ENCODE measurements around the gene TCF12.
A peak's percentile ranks its signal among the peaks of the same experiment; 100 is the strongest.

TCF12 gene

GRCh38 chr15:57324590-57324890 is 406.1 kb downstream of the TCF12 start:
- no peak for DNase-seq

- DNase-seq: no peak
These were observed 406.7 kb downstream of the TCF12 start for GRCh38 chr15:57324944-57325679.

GRCh38 chr15:57326196-57326595 is 407.8 kb downstream of the TCF12 start:
- no peak for DNase-seq

DNA sequence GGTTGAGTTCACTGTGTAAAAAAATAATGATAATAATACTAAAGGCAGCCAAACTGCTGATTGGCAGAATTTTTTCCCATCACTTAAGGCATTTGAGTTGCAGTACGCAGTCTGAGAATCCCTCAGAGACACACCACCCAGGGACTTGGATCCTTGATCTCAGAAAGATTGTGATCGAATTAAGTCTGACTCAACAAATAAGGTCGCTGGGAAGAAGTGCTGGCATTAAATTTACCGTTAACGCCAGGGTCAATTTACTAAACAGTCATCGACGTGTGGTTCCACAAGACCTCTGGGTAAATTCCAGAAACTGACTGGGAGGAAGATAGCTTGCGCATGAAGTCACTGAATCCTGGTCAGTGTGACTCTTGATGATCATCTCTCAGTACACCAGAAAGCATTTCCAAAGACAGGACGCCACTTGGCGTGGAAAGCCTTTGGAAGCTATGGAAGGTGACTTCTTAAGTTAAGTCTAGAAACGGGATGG is 409.6 kb downstream of the TCF12 start:
- no peak for DNase-seq

DNA sequence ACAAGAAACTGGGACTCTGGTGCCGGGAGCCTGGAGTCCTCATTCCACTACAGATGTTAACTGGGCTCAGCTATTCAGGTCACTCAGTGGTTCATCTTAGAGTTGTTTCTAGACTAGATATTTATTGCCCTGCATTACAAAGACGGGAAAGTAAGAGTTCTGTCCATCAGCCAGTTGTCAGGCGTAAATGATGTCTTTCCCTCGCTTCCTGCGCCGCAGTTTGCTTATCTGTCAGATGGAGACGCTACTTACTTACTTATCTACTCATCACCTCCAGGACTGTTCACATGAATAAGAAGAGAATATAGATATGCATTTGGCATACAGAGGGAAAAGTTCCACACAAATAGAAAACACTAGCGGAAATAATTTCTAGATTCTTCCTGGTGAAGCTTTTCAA is 410.0 kb downstream of the TCF12 start:
- DNase-seq: no peak

- DNase-seq: no peak
These were observed 410.5 kb downstream of the TCF12 start for GRCh38 chr15:57328897-57329296.

DNA sequence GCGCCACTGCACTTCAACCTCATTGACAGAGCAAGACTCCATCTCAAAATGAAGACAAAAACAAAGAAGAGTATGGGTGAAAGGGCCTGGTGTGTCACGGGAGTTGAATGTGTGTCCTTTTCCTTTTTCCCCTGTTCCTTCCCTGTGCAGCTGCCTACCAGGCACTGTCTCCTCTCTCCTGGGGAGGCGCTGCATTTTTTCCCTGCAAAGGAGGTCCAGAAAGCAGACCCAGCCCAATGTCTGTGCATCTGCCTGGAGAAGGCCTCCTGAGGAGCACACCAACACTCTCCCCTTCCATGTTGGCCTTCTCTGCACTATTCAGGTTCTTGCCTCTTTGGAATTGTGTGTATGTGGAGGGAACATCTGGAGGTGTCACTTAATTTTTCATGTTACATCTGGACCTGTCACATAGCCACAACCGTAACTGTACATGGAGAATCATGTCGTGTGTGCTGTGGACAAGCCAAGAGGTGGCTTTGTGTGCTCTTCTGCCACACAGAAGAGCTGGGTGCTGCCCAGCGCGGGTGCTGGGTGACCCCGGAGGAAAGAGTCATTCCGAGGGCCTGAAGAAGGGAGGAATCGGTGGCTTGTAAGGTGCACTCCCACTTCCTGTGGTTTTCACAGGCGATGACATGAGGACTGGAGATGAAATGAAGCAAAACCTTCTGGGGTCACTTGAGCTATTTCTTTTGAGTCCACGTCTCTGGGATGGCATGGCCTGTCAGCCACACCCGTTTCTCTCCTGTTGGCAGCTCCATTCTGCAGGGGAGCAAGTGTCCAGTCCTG is 411.3 kb downstream of the TCF12 start:
- no peak for DNase-seq

DNA sequence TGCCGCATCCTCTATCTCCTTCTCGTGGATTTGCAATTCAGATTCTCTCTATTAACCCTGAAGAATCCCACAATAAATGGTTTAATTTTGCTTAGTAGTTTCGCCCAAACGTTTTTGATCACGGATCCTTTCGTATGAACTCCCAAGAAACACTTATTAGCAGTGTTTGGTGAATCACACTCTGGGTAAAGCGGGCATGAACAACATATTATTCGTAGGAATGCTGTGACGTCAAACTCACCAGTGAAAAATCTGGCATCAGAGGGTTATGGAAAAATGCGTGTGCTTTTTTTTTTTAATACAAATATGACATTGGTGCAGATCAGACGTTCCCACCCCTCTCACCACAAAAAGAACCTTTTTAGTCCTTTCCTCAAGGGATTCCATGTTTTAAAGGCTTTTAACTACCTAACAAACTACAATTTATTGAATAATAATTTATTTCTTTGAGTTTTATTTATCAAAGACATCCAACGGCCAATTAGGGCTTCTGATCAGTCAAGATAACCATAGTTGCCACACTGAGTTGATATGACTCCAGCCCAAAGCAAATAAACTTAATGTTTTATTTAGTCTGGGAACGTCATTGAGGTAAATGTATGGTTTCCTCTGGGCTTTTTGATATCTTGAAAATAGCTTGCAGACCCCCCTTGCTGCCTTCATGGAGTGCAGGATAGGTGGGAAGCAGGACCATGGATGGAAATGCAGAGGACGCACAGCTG is 412.3 kb downstream of the TCF12 start:
- no peak for DNase-seq

GRCh38 chr15:57332326-57332725 is 413.9 kb downstream of the TCF12 start:
- no peak for DNase-seq

DNA sequence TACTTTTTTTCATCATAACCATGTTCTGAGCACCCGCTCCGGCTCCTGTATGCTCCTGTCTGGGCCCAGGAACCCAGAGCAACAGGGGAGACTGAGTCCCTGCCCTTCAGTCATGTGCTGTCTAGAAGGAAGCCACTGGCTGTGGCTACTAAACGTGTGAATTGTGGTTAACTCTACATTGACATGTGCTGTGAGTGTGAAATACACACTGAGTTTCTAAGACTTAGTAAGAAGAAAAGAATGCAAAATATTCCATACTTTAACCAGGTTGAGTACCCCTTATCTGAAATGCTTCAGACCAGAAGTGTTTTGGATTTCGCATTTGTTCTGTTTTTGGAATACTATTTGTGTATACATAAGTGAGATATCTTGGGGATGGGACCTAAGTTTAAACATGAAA is 415.0 kb downstream of the TCF12 start:
- DNase-seq: no peak

DNA sequence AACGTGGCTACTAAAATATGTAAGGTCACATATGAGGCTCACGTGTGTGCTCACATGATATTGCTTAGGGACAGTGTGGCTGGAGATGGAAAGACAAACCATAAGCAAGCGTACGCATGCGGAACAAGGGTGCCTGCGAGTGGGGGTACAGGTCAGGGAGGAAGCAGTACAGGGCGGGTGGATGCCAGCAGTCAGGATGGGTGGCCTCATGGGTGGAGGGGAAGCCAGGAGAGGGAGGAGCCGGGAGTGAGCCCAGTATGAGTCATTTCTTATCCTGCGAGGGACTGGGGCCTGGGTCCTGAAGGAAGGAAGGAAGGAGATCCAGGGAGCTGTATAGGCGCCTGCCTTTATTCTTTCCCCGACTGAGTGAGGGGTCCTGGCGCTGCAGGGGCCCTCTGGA is 415.8 kb downstream of the TCF12 start:
- DNase-seq: no peak

DNA sequence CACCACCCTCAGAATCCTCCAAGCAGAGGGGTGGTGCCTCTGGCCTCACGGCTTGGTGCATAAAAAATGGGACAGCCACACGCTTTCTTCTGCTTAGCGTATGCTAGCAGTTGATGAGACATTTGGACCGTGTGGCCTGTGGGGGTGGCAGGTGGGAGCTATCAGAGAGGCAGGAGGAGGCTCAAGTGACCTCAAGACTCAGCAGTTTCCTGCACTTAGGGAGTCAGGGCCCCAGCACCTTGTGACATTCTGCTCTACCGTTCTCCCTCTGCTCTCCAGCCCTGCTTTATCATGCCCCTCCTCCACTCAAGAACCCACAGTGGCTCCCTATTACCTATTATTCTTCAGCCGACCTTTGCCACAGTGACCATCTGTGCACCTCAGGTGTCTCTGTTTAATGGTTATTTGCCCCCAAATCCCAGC is 416.9 kb downstream of the TCF12 start:
- DNase-seq: no peak

- DNase-seq: peak in 1 of 2 experiments; percentile 13
These were observed 417.3 kb downstream of the TCF12 start for GRCh38 chr15:57335719-57336118.

DNA sequence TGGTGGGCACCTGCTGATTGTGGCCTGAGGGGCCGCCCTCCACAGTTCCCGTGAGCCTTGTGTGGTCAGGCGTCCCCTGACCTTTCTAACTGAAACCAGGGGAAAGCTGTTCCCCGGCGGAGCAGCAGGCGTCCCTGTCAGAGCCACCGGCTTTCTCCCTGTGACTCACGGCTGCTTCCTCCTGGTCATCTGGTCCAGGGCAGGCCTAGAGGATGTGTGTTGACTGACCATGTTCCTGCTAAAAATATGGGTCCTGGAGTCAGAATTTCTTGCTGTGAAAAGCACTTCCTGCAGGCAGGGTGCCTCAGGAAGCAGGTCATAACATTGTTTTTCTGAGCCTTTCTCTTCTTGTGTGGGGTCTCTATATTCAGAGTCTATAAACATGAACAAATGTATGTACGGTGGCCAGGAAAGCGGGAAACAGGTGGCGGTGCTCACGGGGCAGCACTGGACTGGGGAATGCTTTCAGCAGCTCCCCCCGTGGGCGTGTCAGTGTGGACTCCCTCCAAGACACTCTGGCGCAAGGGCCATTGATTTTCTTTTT is 419.5 kb downstream of the TCF12 start:
- DNase-seq: no peak

DNA sequence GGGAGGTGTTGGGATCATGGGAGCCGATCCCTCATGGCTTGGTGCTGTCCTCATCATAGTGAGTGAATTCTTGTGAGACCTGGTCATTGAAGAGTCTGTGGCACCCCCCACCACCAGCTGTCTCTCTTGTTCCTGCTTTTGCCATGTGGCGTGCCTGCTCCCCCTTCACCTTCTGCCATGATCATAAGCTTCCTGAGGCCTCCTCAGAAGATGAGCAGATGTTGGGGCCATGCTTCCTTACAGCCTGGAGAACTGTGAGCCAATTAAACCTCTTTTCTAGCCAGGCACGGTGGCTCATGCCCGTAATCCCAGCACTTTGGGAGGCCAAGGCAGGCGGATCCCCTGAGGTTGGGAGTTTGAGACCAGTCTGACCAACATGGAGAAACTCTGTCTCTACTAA is 420.9 kb downstream of the TCF12 start:
- no peak for DNase-seq

Measured in NCI-H526 (cell line).